ENCODE measurements around the gene FAM193A.

The FAM193A gene

DNA sequence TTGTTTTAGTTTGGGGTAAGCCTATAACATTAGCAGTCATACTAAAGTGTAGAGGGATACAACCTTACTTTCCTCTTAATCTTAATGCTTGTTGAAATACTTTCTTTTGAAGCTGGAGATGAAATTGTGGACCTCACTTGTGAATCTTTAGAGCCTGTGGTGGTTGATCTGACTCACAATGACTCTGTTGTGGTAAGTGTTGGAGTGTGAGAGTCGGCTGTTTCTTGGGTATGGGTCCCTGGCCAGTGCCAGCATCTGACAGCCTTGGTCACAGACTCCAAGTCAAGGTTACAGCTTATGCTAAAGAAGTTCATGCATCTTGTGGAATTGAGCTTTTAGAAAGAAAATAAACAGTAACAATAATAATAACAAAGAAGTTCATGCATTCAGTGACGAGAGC lies 35.9 kb upstream of the FAM193A start:
- Histone ChIP-seq H3K27ac (ENCODE audit: low read depth, low read length) (no peak overlapping the region), H3F3A (ENCODE audit: insufficient read depth) (no peaks in the 10 kb centered on the region), H3K27me3 (ENCODE audit: low read length) (no peaks in the 10 kb centered on the region), H2AFZ (ENCODE audit: low read depth, low read length, severe bottlenecking) (no peak overlapping the region), H3K79me2 (ENCODE audit: insufficient read depth, low read length) (peaks cover 34% of the 10 kb centered on the region), H3K9me2 (replicated peaks; ENCODE audit: insufficient read depth, low read length) (no peaks in the 10 kb centered on the region), H3K9me3 (ENCODE audit: insufficient read depth, low read length) (no peaks in the 10 kb centered on the region), H3K4me2 (ENCODE audit: low read depth, low read length, poor library complexity, severe bottlenecking) (no peak overlapping the region), H4K20me1 (ENCODE audit: low read depth, low read length) (peaks cover 3% of the 10 kb centered on the region; the same call in 1 of the 2 replicates), H3K9ac (ENCODE audit: low read length) (no peak overlapping the region), H3K36me3 (ENCODE audit: low read length) (peaks cover 10% of the 10 kb centered on the region), H3K4me3 (ENCODE audit: insufficient read depth, low read length, poor library complexity, severe bottlenecking) (no peak overlapping the region)
- TF ChIP-seq EZH2phosphoT487 (conservative IDR thresholded peaks at IDR 0.05; ENCODE audit: low read length) = no peak
- TF ChIP-seq, protein P1, sequence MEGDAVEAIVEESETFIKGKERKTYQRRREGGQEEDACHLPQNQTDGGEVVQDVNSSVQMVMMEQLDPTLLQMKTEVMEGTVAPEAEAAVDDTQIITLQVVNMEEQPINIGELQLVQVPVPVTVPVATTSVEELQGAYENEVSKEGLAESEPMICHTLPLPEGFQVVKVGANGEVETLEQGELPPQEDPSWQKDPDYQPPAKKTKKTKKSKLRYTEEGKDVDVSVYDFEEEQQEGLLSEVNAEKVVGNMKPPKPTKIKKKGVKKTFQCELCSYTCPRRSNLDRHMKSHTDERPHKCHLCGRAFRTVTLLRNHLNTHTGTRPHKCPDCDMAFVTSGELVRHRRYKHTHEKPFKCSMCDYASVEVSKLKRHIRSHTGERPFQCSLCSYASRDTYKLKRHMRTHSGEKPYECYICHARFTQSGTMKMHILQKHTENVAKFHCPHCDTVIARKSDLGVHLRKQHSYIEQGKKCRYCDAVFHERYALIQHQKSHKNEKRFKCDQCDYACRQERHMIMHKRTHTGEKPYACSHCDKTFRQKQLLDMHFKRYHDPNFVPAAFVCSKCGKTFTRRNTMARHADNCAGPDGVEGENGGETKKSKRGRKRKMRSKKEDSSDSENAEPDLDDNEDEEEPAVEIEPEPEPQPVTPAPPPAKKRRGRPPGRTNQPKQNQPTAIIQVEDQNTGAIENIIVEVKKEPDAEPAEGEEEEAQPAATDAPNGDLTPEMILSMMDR (IDR thresholded peaks at IDR 0.05; ENCODE audit: insufficient read depth, low read length, poor library complexity, severe bottlenecking) = no peak

DNA sequence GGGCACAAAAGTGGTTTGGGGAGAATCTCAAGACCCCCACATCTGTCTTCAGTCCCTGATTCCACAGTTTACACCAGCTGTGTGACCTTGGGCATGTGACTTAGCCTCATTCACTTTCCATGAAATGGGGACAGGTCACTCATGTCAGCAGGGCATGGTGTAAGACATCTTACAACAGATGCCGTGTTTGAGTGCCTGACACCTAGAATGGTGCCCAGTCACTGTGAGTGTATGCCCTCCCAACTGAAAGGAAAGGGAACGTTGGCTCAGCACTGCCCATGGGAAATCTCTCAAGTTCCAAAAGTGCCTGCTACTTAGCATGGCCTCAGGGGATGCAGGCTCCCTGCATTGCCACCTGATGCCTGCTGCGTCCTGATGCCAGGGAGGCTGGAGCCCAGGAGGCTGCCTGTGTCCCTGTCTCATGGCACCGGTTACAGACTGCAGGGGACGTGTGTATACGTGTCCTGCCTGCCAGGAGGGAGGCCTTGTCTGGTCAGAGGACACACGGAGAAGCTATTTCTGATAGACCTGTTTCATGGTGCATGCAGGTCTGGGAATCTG lies 35.3 kb upstream of the FAM193A start:
- no peak overlapping the region for H3K9ac ChIP-seq (ENCODE audit: low read length)
- TF ChIP-seq, protein P1 (IDR thresholded peaks at IDR 0.05; ENCODE audit: insufficient read depth, low read length, poor library complexity, severe bottlenecking) = no peak
- no peak for TF ChIP-seq EZH2phosphoT487 (conservative IDR thresholded peaks at IDR 0.05; ENCODE audit: low read length)
- H3F3A ChIP-seq (ENCODE audit: insufficient read depth) = no peaks in the 10 kb centered on the region
- H3K27ac ChIP-seq (ENCODE audit: low read depth, low read length) = no peak overlapping the region
- peaks cover 10% of the 10 kb centered on the region for H3K36me3 ChIP-seq (ENCODE audit: low read length)
- no peak overlapping the region for H3K4me3 ChIP-seq (ENCODE audit: insufficient read depth, low read length, poor library complexity, severe bottlenecking)
- H3K79me2 ChIP-seq (ENCODE audit: insufficient read depth, low read length) = peaks cover 36% of the 10 kb centered on the region
- H4K20me1 ChIP-seq (ENCODE audit: low read depth, low read length) = 0 out of 2 replicates have a peak, but pooled peaks cover 3% of the 10 kb centered on the region
- H3K9me2 ChIP-seq (replicated peaks; ENCODE audit: insufficient read depth, low read length) = no peaks in the 10 kb centered on the region
- H3K4me2 ChIP-seq (ENCODE audit: low read depth, low read length, poor library complexity, severe bottlenecking) = no peak overlapping the region
- no peak overlapping the region for H2AFZ ChIP-seq (ENCODE audit: low read depth, low read length, severe bottlenecking)
- H3K27me3 ChIP-seq (ENCODE audit: low read length) = no peaks in the 10 kb centered on the region
- no peaks in the 10 kb centered on the region for H3K9me3 ChIP-seq (ENCODE audit: insufficient read depth, low read length)

DNA sequence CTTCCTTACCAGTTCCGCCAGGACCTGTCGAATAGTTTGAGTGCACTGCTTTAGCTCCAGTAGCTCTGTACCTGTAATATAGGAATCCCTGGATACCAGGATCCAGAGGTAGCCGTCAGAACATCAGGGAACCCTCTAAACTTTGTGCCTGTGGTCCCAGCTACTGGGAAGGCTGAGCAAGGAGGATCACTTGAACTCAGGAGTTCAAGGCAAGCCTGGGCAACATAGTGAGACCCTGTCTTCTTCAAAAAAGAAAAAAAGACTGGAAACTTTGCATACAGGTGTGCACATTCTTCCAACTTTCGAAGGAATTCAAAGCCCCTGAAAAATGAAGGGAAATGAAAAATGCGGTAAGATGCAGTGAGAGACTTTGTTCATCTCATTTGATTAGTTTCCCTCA lies 32.6 kb upstream of the FAM193A start:
- Histone ChIP-seq H3K9ac (ENCODE audit: low read length) (no peak overlapping the region), H3K27me3 (ENCODE audit: low read length) (no peaks in the 10 kb centered on the region), H3K9me2 (replicated peaks; ENCODE audit: insufficient read depth, low read length) (no peaks in the 10 kb centered on the region), H3K4me2 (ENCODE audit: low read depth, low read length, poor library complexity, severe bottlenecking) (no peak overlapping the region), H3F3A (ENCODE audit: insufficient read depth) (no peaks in the 10 kb centered on the region), H4K20me1 (ENCODE audit: low read depth, low read length) (peaks cover 3% of the 10 kb centered on the region; the same call in 1 of the 2 replicates), H3K36me3 (ENCODE audit: low read length) (peaks cover 10% of the 10 kb centered on the region), H3K27ac (ENCODE audit: low read depth, low read length) (no peak overlapping the region), H2AFZ (ENCODE audit: low read depth, low read length, severe bottlenecking) (no peak overlapping the region), H3K9me3 (ENCODE audit: insufficient read depth, low read length) (no peaks in the 10 kb centered on the region), H3K79me2 (ENCODE audit: insufficient read depth, low read length) (peaks cover 36% of the 10 kb centered on the region), H3K4me3 (ENCODE audit: insufficient read depth, low read length, poor library complexity, severe bottlenecking) (no peak overlapping the region)
- TF ChIP-seq EZH2phosphoT487 (conservative IDR thresholded peaks at IDR 0.05; ENCODE audit: low read length) = no peak
- TF ChIP-seq, protein P1 (IDR thresholded peaks at IDR 0.05; ENCODE audit: insufficient read depth, low read length, poor library complexity, severe bottlenecking) = no peak

Data from SU-DHL-6 (cell line).